ENCODE results near the gene SLC35E1.
"Not testable (repeated sequence)": the region's sequence is repeated elsewhere in the genome, so short reads cannot be mapped to it uniquely, and the experiment has no call there.

SLC35E1 gene

DNA sequence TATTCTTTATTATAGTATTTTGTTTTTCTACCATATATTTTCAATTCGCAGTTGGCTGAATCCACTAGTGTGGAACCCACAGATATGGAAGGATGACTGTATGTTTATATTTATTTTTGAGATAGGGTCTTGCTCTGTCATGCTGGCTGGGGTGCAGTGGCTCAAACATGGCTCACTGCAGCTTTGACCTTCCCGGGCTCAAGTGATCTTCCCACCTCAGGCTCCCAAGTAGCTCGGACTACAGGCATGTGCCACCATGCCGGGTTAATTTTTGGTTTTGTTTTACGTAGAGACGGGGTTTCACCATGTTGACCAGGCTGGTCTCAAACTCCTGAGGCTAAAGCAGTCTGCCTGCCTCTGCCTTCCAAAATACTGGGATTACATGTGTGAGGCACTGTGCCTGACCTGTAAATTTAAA, 9.6 kb downstream of the SLC35E1 start:
- TF ChIP-seq, protein P1, sequence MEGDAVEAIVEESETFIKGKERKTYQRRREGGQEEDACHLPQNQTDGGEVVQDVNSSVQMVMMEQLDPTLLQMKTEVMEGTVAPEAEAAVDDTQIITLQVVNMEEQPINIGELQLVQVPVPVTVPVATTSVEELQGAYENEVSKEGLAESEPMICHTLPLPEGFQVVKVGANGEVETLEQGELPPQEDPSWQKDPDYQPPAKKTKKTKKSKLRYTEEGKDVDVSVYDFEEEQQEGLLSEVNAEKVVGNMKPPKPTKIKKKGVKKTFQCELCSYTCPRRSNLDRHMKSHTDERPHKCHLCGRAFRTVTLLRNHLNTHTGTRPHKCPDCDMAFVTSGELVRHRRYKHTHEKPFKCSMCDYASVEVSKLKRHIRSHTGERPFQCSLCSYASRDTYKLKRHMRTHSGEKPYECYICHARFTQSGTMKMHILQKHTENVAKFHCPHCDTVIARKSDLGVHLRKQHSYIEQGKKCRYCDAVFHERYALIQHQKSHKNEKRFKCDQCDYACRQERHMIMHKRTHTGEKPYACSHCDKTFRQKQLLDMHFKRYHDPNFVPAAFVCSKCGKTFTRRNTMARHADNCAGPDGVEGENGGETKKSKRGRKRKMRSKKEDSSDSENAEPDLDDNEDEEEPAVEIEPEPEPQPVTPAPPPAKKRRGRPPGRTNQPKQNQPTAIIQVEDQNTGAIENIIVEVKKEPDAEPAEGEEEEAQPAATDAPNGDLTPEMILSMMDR (IDR thresholded peaks at IDR 0.05; ENCODE audit: insufficient read depth, missing control alignments), result no peak
- DNase-seq (ENCODE audit: insufficient read length, low spot score) (no peak), FAIRE-seq (no peak)

DNA sequence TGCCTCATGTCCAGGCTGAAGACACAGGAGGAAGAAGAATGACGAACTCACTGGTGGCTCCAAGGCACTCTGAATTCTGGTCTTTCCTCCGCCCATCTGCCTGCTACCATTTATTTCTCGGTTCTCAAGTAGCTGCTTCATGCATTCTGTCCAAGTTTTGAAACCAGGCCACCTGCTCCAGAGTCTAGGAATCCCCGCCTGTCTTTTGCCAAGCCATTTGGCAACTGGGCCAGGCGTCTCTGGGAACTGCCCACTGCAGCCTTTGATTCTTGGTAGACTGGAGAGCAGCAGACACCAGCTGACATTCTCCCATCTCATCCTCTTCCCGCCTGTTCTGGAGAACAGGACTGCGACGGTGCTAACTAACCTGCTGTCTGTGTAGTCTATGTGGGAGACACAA, 10.8 kb downstream of the SLC35E1 start:
- FAIRE-seq, result no peak
- TF ChIP-seq, protein P1 (IDR thresholded peaks at IDR 0.05; ENCODE audit: insufficient read depth, missing control alignments), result no peak
- DNase-seq (ENCODE audit: insufficient read length, low spot score), result no peak

DNA sequence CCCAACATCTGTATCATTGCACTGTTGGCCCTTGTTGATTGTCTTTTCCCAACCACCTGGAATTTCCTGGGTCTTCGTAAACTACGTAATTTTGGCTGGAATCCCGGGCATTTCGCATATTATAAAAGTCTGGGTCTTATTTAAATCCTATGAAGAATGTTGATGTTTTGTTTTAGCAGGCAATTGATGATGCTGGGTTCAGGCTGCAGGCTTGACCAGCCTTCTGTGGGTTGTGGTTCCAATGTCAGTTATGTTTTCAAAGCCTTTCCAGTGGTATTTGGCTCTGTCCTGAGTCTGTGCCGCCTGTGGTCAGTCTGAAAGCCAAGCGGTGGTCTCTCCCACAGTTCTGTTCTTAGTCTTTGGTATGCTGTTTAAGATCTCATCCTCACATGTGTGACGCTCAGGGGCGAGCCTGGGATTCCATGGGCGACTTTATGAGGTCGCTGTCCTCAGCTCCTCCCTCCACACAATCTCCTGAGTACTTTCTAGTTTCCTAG, 12.4 kb downstream of the SLC35E1 start:
- DNase-seq (ENCODE audit: insufficient read length, low spot score), result no peak
- FAIRE-seq, result no peak
- TF ChIP-seq, protein P1 (IDR thresholded peaks at IDR 0.05; ENCODE audit: insufficient read depth, missing control alignments), result no peak

DNA sequence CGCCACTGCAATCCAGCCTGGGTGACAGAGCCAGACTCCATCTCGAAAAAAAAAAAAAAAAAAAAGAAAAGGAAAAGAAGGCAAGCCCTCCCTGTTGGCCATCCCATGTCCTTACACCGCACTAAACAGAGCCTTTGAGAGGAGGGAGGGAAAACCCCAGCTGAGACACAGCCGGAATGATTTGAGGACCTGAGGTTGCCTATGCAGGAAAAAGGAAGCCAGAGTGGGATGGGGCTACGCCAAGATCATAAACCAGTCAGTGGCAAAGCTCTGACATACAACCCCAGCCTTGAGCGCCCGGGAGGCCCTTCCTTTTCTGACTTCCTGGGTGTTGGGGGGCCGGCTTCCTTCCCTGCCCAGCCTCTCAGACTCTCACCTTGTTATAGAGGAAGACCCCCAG, 17.4 kb downstream of the SLC35E1 start:
- no peak for FAIRE-seq
- TF ChIP-seq, protein P1 (IDR thresholded peaks at IDR 0.05; ENCODE audit: insufficient read depth, missing control alignments), result no peak
- no peak for DNase-seq (ENCODE audit: insufficient read length, low spot score)

DNA sequence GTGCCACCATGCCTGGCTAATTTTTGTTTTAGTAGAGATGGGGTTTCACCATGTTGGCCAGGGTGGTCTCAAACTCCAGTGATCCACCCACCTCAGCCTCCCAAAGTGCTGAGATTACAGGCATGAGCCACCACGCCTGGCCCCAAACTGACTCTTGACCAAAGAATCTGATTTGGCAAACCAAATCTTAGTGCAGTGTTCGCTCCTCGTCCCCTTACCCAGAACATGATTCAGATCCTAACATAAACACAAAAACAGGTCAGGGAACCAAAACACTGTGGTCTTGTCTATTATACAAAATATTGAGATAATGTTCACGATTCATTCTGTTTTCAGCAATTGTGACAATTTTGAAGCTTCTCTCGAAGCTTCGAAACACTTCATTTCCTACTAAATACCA, 20.3 kb downstream of the SLC35E1 start:
- not testable (repeated sequence) for DNase-seq (ENCODE audit: insufficient read length, low spot score); FAIRE-seq

DNA sequence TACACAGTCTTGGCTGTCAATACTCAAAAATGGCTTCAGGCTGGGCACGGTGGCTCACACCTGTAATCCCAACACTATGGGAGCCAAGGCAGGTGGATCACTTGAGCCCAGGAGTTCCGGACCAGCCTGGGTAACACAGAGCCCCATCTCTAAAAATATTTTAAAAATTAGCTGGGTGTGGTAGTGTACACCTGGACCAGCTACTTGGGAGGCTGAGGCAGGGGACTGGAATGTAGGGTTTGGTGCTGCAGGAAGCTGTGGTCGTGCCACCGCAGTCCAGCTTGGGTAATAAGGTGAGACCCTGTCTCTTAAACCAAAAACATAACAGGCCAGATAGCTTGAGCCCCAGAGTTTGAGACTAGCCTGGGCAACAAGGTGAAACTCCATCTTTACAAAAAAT, 23.3 kb downstream of the SLC35E1 start:
- TF ChIP-seq, protein P1 (IDR thresholded peaks at IDR 0.05; ENCODE audit: insufficient read depth, missing control alignments), result no peak
- FAIRE-seq, result no peak
- no peak for DNase-seq (ENCODE audit: insufficient read length, low spot score)

DNA sequence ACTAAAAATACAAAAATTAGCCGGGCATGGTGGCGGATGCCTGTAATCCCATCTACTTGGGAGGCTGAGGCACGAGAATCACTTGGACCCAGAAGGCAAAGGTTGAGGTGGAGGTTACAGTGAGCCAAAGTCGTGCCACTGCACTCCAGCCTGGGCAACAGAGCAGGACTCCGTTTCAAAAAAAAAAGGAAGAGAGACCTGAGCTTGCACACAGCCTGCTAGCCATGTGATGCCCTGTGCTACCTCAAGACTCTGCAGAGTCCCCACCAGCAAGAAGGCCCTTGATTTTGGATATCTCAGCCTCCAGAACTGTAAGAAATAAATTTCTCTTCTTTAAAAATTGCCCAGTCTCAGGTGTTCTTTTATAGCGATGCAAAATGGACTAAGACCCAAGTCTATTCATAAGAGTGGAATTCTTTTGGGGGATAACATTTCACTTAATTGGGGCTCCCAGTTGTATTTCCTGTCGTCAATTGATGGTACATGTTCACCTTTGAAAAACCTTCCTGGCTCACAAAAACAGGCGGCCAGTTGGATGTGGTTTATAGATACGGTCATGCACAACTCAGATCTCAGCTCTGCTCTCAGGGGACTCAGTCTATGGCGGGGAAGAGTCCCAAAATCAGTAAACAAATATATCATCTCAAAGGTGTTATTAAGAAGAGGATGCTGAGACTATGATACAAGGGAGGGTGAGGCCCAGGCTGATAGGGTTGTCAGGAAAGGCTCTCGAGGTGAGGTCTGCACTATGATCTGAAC, 27.6 kb downstream of the SLC35E1 start:
- no peak for FAIRE-seq
- TF ChIP-seq, protein P1 (IDR thresholded peaks at IDR 0.05; ENCODE audit: insufficient read depth, missing control alignments), result no peak

DNA sequence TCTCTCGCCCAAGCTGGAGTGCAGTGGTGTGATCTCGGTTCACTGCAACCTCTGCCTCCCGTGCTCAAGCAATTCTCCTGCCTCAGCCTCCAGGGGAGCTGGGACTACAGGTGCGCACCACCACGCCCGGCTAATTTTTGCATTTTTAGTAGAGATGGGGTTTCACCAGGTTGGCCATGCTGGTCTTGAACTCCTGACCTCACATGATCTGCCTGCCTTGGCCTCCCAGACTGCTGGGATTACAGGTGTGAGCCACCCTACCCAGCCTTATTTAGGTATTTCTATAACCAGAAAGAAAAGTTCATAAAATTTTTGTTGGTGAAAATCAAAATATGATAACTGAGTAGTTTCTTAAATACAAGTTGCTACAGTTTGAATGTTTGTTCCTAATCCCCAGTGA, 28.5 kb downstream of the SLC35E1 start:
- not testable (repeated sequence) for DNase-seq (ENCODE audit: insufficient read length, low spot score); FAIRE-seq

More for the DNA sequence above, 27.6 kb downstream of the SLC35E1 start:
- DNase-seq (ENCODE audit: insufficient read length, low spot score), result no peak
